Activated T-helper 1 cell treated with anti-CD3 and anti-CD28 coated beads, Interleukin-12 subunit alpha, Interleukin-12 subunit beta, Interleukin-2, Interleukin-4 antibody, amounts not matched to agents 30 ng/mL and 10 ng/mL and 1 ng/mL, durations not matched to agents 14 hours and 24 hours and 36 hours (primary cell): ENCODE results near the gene DAB2IP. TPM values are rescaled to one million over a fixed set of nuclear protein-coding genes. Genes with fewer than 3 reads are reported as not detected.

Experiments used
- DNase-seq: peaks from one replicate; pipeline ENCODE4 v3.0.0; 2021; ENCODE audit warnings: low spot score
- H3K27ac Mint-ChIP-seq: one replicate; pipeline ENCODE4 v1.8.0; 2021; ENCODE audit warnings: mild to moderate bottlenecking, mixed read lengths
- H3K27me3 Mint-ChIP-seq: one replicate; pipeline ENCODE4 v1.8.0; 2022; ENCODE audit warnings: mild to moderate bottlenecking, moderate library complexity, mixed read lengths; ENCODE audit not compliant: insufficient read depth
- H3K36me3 Mint-ChIP-seq: one replicate; pipeline ENCODE4 v1.8.0; 2021; ENCODE audit warnings: low read depth, mixed read lengths
- H3K4me1 Mint-ChIP-seq: one replicate; pipeline ENCODE4 v1.8.0; 2021; ENCODE audit warnings: low read depth, mixed read lengths
- H3K4me3 Mint-ChIP-seq: one replicate; pipeline ENCODE4 v1.8.0; 2021; ENCODE audit warnings: mild to moderate bottlenecking, moderate library complexity, mixed read lengths
- H3K9me3 Mint-ChIP-seq: one replicate; pipeline ENCODE4 v1.8.0; 2021; ENCODE audit warnings: mixed read lengths
- intact Hi-C: fragments of 100-400 bp; cut with micrococcal nuclease; formaldehyde crosslinking; loops from one replicate; pipeline ENCODE4 v1.15.1; 2024
- total RNA-seq: library from RNA; stranded (reverse); gene quantifications from 2 replicates; pipeline ENCODE4 v1.2.3, GENCODE V29; 2022

Gene DAB2IP
- total RNA-seq, 1 donor from 2014 or later = not detected

- H3K27me3 Mint-ChIP-seq = peaks cover 57% of the 10 kb centered on the region
- H3K4me3 Mint-ChIP-seq = no peak overlapping the region
- no peaks in the 10 kb centered on the region for H3K9me3 Mint-ChIP-seq
- DNase-seq = no peak
- H3K4me1 Mint-ChIP-seq = peaks cover 6% of the 10 kb centered on the region
- intact Hi-C loops = no loop called here
- H3K36me3 Mint-ChIP-seq = no peaks in the 10 kb centered on the region
- H3K27ac Mint-ChIP-seq = no peak overlapping the region
Observed at GRCh38 chr9:121652838-121653231, 1.4 kb downstream of the DAB2IP start.

GRCh38 chr9:121654499-121655140 is 3.2 kb downstream of the DAB2IP start:
- H3K36me3 Mint-ChIP-seq = no peaks in the 10 kb centered on the region
- H3K27me3 Mint-ChIP-seq = peaks cover 46% of the 10 kb centered on the region
- H3K9me3 Mint-ChIP-seq = no peaks in the 10 kb centered on the region
- peaks cover 6% of the 10 kb centered on the region for H3K4me1 Mint-ChIP-seq
- intact Hi-C loops = no loop called here
- no peak overlapping the region for H3K4me3 Mint-ChIP-seq
- no peak for DNase-seq
- H3K27ac Mint-ChIP-seq = no peak overlapping the region

- no peak for DNase-seq
- peaks cover 40% of the 10 kb centered on the region for H3K27me3 Mint-ChIP-seq
- H3K9me3 Mint-ChIP-seq = no peaks in the 10 kb centered on the region
- no peaks in the 10 kb centered on the region for H3K36me3 Mint-ChIP-seq
- intact Hi-C loops = no loop called here
- H3K4me1 Mint-ChIP-seq = peaks cover 6% of the 10 kb centered on the region
- no peak overlapping the region for H3K4me3 Mint-ChIP-seq
- H3K27ac Mint-ChIP-seq = no peak overlapping the region
Observed at GRCh38 chr9:121655231-121655755, 3.9 kb downstream of the DAB2IP start.

DNA sequence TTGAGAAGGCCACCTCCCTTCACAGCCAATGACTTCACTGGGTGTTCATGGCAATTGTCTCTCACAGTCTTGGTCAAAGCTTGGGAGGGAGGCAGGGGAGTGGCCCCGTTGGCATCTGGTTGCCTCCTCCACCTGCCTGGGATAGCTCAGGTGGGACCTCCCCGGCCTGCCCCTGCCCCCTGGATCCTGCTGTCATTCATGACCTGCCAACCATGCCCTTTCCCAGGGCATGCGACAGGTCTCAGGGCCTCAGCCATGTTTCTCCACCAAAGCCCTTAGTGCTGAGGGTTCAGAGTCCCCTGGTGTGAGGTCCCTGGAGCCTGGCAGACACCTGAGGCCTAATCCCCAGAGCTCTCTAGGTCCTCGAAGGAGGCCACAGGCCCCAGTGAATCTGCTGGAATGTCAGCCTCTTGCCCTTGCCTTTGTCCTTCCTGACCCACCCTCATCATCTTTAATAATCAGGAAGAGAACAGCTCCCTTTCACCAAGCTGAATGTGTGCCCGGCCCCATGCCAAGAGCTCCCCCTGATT is 5.6 kb downstream of the DAB2IP start:
- no peak overlapping the region for H3K4me3 Mint-ChIP-seq
- intact Hi-C loops = no loop called here
- no peak for DNase-seq
- peaks cover 34% of the 10 kb centered on the region for H3K27me3 Mint-ChIP-seq
- no peaks in the 10 kb centered on the region for H3K4me1 Mint-ChIP-seq
- H3K36me3 Mint-ChIP-seq = no peaks in the 10 kb centered on the region
- H3K27ac Mint-ChIP-seq = no peak overlapping the region
- H3K9me3 Mint-ChIP-seq = no peaks in the 10 kb centered on the region

- no peaks in the 10 kb centered on the region for H3K4me1 Mint-ChIP-seq
- no peak overlapping the region for H3K4me3 Mint-ChIP-seq
- peaks cover 29% of the 10 kb centered on the region for H3K27me3 Mint-ChIP-seq
- H3K27ac Mint-ChIP-seq = no peak overlapping the region
- H3K9me3 Mint-ChIP-seq = no peaks in the 10 kb centered on the region
- DNase-seq = no peak
- intact Hi-C loops = no loop called here
- no peaks in the 10 kb centered on the region for H3K36me3 Mint-ChIP-seq
Observed at GRCh38 chr9:121658166-121658565, 6.7 kb downstream of the DAB2IP start.

GRCh38 chr9:121658591-121658990 is 7.2 kb downstream of the DAB2IP start:
- DNase-seq = no peak
- Mint-ChIP-seq H3K27ac (no peak overlapping the region), H3K4me3 (no peak overlapping the region), H3K27me3 (peaks cover 25% of the 10 kb centered on the region), H3K9me3 (no peaks in the 10 kb centered on the region), H3K36me3 (no peaks in the 10 kb centered on the region), H3K4me1 (no peaks in the 10 kb centered on the region)
- intact Hi-C loops = no loop called here

- no peaks in the 10 kb centered on the region for H3K9me3 Mint-ChIP-seq
- no peak overlapping the region for H3K4me3 Mint-ChIP-seq
- no peak for DNase-seq
- H3K27me3 Mint-ChIP-seq = peaks cover 21% of the 10 kb centered on the region
- no peaks in the 10 kb centered on the region for H3K36me3 Mint-ChIP-seq
- H3K4me1 Mint-ChIP-seq = no peaks in the 10 kb centered on the region
- intact Hi-C loops = no loop called here
- no peak overlapping the region for H3K27ac Mint-ChIP-seq
Observed at GRCh38 chr9:121660367-121660766, 8.9 kb downstream of the DAB2IP start.

DNA sequence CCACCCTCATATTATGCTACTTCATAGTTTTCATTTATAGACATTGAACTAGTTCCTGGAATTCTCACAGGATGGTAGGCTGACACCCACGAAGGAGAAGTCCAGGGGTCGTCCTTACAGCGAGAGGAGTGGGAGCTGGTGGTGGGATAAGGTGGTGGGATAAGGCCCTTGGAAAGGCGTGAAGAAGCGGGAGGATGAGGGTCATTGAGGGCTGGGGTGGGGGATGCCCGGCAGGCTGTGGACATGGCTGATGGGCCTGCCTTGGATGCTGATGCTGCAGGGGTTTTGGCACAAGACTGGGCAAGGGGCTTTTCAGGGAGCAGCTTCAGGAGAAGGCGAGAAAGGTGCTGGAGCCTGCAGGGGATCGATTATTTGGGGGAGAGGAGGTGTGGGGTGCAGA is 9.4 kb downstream of the DAB2IP start:
- peaks cover 21% of the 10 kb centered on the region for H3K27me3 Mint-ChIP-seq
- H3K4me3 Mint-ChIP-seq = no peak overlapping the region
- H3K36me3 Mint-ChIP-seq = no peaks in the 10 kb centered on the region
- H3K9me3 Mint-ChIP-seq = no peaks in the 10 kb centered on the region
- intact Hi-C loops = no loop called here
- no peak overlapping the region for H3K27ac Mint-ChIP-seq
- no peak for DNase-seq
- H3K4me1 Mint-ChIP-seq = no peaks in the 10 kb centered on the region

GRCh38 chr9:121661328-121661727 is 9.9 kb downstream of the DAB2IP start:
- H3K4me3 Mint-ChIP-seq = no peak overlapping the region
- no peaks in the 10 kb centered on the region for H3K36me3 Mint-ChIP-seq
- no peak for DNase-seq
- H3K4me1 Mint-ChIP-seq = no peaks in the 10 kb centered on the region
- no peak overlapping the region for H3K27ac Mint-ChIP-seq
- intact Hi-C loops = no loop called here
- H3K9me3 Mint-ChIP-seq = no peaks in the 10 kb centered on the region
- peaks cover 21% of the 10 kb centered on the region for H3K27me3 Mint-ChIP-seq

- no peaks in the 10 kb centered on the region for H3K36me3 Mint-ChIP-seq
- H3K9me3 Mint-ChIP-seq = no peaks in the 10 kb centered on the region
Observed at GRCh38 chr9:121662359-121662758, 10.9 kb downstream of the DAB2IP start.

DNA sequence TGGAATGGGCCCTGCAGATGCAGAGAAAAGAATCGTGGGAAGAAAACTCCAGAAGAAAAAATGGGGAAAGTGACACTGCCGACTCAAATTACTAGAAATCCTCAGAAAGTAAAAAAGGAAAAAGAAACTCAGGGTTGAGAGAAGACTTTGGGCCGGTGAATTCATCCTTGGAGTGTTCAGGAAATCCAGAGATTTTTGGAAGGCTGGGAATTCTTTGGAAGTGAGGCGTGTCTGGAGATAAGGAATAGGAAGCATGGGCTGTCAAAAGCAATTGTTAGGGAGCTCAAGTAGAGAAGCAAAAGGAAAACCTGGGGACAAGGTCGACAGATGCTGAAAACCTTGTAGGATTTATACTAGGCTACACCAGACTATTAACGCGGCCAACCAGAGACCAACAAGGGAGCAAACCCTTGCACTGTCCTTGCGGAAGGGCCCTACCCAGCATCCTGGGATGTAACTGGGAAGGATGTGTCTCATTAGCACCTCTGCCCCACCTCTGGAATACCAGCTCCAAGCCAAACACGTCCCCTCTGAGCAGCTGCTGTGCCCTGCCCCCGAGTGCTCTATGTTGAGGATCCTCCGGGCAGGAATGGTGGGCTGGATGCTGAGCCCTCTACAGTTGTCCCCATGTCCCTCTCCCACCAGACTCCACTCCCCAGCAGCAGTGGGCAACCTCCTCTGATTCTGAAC is 11.6 kb downstream of the DAB2IP start:
- Mint-ChIP-seq H3K4me1 (no peaks in the 10 kb centered on the region), H3K27ac (no peak overlapping the region), H3K4me3 (no peak overlapping the region), H3K36me3 (no peaks in the 10 kb centered on the region), H3K27me3 (peaks cover 19% of the 10 kb centered on the region), H3K9me3 (no peaks in the 10 kb centered on the region)
- intact Hi-C loops = no loop called here
- no peak for DNase-seq

More at GRCh38 chr9:121662359-121662758, 10.9 kb downstream of the DAB2IP start:
- intact Hi-C loops = no loop called here
- no peak overlapping the region for H3K4me3 Mint-ChIP-seq
- no peak for DNase-seq
- no peak overlapping the region for H3K27ac Mint-ChIP-seq
- no peaks in the 10 kb centered on the region for H3K4me1 Mint-ChIP-seq
- peaks cover 21% of the 10 kb centered on the region for H3K27me3 Mint-ChIP-seq

- Mint-ChIP-seq H3K36me3 (no peaks in the 10 kb centered on the region), H3K9me3 (no peaks in the 10 kb centered on the region), H3K4me3 (no peak overlapping the region), H3K27me3 (peaks cover 19% of the 10 kb centered on the region), H3K4me1 (no peaks in the 10 kb centered on the region), H3K27ac (no peak overlapping the region)
- DNase-seq = no peak
- intact Hi-C loops = no loop called here
Observed at GRCh38 chr9:121663591-121663990, 12.2 kb downstream of the DAB2IP start.

- Mint-ChIP-seq H3K4me3 (no peak overlapping the region), H3K36me3 (no peaks in the 10 kb centered on the region), H3K9me3 (no peaks in the 10 kb centered on the region), H3K27me3 (peaks cover 23% of the 10 kb centered on the region), H3K27ac (no peak overlapping the region), H3K4me1 (no peaks in the 10 kb centered on the region)
- intact Hi-C loops = no loop called here
- DNase-seq = no peak
Observed at GRCh38 chr9:121666294-121666693, 14.9 kb downstream of the DAB2IP start.
